HG03103 (cell line): ENCODE data around the gene BRCA2.

Experiments
- ATAC-seq: cut with Tn5 transposase; IDR thresholded peaks from one replicate; pipeline ENCODE4 v1.9.1; 2021; ENCODE audit warnings: low read depth; ENCODE audit not compliant: unreplicated experiment

Gene BRCA2, protein sequence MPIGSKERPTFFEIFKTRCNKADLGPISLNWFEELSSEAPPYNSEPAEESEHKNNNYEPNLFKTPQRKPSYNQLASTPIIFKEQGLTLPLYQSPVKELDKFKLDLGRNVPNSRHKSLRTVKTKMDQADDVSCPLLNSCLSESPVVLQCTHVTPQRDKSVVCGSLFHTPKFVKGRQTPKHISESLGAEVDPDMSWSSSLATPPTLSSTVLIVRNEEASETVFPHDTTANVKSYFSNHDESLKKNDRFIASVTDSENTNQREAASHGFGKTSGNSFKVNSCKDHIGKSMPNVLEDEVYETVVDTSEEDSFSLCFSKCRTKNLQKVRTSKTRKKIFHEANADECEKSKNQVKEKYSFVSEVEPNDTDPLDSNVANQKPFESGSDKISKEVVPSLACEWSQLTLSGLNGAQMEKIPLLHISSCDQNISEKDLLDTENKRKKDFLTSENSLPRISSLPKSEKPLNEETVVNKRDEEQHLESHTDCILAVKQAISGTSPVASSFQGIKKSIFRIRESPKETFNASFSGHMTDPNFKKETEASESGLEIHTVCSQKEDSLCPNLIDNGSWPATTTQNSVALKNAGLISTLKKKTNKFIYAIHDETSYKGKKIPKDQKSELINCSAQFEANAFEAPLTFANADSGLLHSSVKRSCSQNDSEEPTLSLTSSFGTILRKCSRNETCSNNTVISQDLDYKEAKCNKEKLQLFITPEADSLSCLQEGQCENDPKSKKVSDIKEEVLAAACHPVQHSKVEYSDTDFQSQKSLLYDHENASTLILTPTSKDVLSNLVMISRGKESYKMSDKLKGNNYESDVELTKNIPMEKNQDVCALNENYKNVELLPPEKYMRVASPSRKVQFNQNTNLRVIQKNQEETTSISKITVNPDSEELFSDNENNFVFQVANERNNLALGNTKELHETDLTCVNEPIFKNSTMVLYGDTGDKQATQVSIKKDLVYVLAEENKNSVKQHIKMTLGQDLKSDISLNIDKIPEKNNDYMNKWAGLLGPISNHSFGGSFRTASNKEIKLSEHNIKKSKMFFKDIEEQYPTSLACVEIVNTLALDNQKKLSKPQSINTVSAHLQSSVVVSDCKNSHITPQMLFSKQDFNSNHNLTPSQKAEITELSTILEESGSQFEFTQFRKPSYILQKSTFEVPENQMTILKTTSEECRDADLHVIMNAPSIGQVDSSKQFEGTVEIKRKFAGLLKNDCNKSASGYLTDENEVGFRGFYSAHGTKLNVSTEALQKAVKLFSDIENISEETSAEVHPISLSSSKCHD (N-terminal part only)

DNA sequence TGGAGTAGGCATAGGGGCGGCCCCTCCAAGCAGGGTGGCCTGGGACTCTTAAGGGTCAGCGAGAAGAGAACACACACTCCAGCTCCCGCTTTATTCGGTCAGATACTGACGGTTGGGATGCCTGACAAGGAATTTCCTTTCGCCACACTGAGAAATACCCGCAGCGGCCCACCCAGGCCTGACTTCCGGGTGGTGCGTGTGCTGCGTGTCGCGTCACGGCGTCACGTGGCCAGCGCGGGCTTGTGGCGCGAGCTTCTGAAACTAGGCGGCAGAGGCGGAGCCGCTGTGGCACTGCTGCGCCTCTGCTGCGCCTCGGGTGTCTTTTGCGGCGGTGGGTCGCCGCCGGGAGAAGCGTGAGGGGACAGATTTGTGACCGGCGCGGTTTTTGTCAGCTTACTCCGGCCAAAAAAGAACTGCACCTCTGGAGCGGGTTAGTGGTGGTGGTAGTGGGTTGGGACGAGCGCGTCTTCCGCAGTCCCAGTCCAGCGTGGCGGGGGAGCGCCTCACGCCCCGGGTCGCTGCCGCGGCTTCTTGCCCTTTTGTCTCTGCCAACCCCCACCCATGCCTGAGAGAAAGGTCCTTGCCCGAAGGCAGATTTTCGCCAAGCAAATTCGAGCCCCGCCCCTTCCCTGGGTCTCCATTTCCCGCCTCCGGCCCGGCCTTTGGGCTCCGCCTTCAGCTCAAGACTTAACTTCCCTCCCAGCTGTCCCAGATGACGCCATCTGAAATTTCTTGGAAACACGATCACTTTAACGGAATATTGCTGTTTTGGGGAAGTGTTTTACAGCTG, at the start of gene BRCA2, which contains the start of gene ZAR1L:
Gene BRCA2 (plus strand): TSS at position 271 of the 790 bp plus-strand sequence. CDS start 953 bp downstream, outside the sequence.
Gene ZAR1L (minus strand): TSS at position 126 of the 790 bp plus-strand sequence. CDS start 3,438 bp downstream, outside the sequence.
- peak; percentile 89 for ATAC-seq

DNA sequence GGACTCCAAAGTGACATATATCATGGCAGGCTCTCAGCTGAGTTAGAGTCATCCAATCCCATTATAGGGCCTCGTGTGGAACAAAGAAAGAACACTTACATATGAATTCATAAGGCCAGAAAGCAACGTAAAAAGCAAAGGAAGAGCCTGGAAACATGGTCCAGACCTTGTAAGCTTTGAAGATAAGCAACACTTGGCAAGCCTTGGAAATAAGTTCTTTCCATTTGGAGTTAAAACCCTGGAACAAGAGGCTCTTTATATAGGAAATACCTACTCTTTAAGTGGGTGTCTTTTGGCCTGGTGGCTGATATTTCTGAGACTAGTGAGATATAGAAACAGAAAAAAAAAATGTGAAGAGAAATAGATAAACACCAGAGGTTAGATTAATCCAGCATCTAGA, 49.6 kb upstream of the BRCA2 start:
- no peak for ATAC-seq

DNA sequence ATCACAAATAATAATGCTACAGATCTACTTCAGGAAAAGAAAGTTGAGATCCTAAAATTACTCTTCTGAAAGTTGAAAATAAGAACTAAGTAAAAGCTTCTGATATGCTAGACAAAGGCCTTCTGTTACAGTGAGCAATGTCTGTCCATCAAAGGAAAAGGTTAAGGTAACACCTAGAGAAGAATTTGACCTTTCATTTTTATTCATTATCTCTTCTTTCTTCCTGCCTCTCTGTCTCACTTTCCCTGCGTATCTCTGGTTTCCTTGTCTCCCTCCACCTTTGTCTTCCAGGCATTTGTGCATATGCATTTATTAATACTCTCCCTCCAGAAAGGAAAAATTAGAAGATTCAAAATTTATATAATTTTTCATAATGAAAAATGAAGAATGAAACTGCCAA, 49.2 kb upstream of the BRCA2 start:
- no peak for ATAC-seq

DNA sequence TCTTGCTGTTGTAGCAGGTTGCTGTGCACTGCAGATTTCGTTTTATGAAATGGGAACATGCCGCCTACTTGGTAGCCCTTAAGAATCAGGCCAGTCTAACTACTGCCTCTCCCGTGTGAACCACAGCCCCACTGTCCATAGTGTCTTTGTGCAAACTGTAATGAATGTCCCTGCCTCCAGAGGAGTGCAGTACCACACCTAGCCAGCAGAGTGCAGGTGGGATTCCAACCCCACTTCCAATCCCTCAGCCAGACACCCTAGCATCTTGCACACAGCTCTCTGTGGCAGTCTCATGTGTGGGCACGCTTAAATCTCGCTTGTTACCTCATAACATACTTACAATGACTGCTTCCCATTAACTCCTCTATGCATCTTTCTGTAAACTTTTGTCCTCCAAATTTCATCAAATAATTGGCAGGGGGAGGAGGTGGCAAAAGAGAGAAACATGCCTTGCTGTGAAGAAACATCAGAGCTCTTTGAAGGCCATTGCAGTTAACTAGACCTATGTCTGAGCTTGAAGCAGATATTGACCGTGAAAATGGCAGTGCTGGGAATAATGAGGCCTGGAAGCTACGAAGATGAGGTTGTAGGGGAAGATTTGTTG, 47.4 kb upstream of the BRCA2 start:
- peak; percentile 97 for ATAC-seq

DNA sequence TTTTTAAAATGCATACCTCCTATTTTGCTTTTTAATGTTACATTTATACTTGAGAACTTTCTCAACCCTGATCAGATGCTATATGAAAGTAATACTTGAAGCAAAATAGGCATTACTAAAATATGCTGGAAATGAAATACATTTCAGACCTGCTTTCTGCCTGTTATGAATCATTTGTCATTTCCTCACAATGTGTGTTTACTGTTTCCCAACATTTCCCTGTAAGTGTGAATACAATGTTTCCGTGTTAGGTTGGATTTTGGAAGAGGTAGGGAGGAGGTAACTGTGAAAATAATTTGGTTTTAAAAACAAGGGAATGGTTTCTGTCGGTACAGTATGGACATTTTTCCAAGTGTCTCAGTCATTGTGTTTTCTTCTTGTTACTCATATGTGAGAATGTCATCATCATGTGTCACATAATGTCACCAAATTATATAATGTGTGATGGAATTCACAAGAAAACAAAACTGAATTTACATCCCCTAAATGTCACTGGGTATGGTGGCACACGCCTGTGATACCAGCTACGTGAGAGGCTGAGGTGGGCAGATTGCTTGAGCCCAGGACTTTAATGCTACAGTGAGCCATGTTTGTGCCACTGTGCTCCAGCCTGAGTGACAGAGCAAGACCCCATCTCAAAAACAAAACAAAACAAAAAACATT, 43.2 kb upstream of the BRCA2 start:
- ATAC-seq, result no peak

DNA sequence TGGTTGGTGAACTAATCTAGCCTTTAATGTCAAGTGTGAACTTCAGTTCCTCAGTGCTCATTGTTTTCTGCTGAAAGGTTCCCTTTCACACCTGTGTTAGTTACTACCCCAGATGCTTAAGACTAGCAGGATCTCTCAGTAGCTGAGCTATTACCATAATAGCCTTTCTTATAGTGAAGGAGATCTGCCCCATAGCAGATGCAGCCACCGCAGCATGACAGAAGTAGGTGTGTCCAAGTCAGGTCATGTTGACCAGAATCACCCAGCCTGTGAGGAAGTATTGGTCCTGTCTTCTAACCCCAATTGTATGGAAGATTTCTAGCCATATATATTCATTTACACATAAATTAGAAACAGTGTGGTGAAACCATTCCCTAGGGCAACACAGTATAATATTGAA, 37.5 kb upstream of the BRCA2 start:
- ATAC-seq, result no peak

DNA sequence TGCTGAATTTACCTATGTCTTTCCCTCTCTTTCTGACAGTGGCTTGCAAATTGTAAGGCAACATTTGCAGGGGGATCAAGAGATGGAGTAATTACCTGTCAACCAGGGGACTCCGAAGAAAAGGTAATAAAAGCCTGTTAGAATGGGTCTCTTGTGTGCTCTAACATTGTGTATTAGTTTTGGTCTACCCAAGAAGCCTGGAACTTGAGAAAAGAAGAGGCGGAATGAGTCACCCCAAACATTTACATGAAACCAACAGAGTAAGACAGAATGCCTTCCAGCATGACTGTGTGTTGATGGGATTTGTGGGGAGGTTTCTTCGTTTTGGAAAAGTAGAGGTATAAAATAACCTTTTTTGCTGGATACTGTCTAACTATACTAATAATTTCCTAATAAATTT, 36.9 kb upstream of the BRCA2 start:
- no peak for ATAC-seq

DNA sequence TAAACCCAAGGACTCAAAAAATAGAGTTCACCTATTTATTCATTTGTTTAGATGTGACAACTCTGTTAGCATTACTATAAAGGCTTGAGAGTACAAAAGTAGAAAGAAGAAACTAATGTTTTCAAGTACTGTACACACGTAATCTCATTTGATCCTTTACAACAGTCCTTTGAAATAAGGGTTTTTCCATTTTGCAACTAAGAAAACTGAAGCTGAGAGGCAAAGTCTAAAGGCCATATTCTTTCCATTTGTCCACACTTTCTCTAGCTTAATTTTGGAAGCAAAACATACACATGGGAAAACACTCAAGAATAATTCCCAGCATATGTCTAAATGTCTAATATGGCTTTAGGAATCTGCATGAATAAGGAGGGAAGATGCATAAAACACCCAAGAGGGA, 34.2 kb upstream of the BRCA2 start:
- ATAC-seq, result no peak

DNA sequence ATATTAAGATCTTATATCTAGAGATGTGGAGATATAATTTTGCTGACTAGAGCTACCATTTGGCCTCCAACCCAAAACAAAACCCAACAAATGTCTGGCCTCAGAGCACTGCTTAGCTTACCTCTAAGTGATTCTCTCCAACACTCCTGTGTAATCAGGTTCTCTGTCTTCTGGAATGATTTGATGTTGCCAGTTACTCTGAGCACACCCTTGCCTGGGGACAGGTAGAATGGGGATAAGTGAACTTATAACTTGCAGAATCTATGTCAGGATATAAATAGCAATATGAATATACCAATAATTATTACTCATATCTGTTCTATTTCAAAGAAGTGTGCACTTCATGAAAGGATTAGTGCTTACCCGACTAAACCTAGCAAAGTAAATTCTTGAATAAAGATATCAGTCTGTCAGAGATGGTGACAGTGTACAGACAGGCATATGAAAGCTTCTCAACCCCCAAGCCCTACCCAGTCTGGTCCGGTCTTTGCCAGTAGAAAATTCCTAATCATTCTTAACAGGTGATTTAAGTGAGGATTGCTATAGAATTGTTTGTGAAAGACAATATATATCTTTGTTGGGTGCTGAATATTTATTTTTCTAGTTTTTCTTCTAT, 33.1 kb upstream of the BRCA2 start:
- ATAC-seq, result no peak

DNA sequence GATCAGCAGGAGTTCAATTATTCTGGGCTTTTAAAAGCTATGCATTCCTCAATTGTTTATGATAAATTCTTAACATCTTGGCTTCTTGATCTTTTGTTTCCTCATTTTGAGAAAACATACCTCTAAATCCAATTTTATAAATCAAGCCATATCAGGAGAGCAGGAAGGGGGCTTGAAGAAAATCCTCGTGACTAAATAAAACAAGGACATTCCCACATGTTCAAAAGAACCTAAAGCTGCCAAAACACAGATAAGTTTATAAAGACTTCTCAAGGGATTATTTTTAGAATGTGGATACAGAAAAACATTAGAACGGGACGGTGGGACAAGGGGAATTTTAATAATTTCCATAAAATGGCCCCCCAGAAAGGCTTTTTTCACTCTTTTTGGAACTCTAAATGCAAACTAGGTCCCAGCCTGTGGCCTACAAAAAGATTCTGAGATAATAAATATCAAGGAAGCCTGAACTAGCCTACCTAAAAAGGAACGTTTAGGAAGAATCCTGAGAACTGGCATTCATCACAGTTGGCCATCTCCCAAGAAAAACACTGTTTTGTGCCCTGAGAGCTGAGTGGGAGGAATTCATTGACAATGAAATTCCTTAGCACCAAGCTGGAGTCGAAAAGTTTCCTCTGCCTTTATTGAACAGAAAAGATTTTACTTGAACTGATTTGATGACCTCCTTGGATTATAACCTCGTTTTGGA, 30.2 kb upstream of the BRCA2 start:
- no peak for ATAC-seq

DNA sequence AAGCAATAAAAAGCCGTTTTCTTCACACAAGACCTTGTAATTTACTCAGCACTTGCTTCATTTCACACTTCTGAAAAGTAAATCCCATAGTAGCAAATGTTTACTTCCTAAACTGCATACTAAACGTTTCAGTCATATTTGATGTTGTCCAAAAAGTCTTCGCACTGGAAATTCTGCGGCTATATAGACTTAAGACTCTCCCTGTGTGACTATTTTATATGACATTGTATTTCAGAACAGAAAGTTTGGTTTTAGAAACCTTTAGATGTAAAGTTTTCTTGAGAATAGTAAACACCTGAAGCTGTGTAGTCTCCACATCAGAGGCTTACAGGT, 29.7 kb upstream of the BRCA2 start:
- no peak for ATAC-seq

DNA sequence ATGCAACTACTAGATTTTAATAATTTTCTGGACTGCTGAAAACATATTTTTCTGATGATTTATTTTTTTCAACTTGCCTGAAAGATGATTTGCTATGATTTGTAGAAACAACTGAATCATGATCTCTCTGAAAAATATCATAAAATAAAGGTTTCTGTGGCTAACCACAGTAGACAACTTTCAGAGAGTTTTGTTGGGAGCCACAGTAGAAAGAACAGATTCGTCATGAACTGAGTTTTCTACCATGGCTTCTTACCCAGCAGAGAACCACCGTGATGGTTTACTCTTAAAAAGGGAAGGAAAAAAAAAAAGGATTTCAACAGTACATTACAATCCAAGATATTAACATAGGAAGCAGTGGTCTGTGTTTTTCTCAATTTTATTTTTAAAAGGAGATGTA, 18.1 kb upstream of the BRCA2 start:
- ATAC-seq, result no peak

DNA sequence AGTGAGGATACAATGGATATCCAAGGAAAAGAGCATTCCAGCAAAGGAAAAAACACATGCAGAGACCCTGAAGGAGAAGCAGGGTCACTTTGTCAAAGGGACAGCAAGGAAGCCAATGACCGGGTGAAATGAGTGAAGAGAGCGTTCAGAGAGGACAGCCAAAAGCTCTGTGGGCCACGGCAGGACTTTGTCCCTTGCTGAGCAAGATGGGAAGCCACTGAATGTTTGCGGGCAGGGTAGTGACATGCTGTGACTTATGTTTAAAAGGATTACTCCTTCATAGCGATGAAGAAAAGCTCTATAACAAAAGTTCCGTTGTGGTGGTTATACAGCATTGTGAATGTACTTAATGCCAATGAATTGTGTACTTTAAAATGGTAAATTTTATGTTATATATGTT, 16.6 kb upstream of the BRCA2 start:
- no peak for ATAC-seq

DNA sequence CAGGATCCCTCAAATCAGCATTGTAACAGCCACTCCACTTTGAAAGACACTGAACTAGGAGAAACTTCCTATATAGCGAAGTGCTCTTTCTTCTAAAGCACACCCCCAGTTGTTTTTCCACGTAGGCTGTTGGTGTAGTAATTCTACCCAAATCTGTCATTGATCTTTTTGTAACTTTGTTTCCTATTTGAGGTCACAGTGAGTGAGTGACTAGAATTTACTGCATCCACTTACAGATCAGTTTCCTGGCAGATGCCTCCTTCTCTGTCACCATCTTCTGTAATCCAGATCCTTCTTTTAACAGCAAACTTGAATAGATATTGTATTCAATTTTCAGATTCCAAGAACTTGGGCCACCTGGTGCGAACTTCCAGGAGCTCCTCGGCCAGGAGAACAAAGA, 15.4 kb upstream of the BRCA2 start:
- ATAC-seq, result no peak

DNA sequence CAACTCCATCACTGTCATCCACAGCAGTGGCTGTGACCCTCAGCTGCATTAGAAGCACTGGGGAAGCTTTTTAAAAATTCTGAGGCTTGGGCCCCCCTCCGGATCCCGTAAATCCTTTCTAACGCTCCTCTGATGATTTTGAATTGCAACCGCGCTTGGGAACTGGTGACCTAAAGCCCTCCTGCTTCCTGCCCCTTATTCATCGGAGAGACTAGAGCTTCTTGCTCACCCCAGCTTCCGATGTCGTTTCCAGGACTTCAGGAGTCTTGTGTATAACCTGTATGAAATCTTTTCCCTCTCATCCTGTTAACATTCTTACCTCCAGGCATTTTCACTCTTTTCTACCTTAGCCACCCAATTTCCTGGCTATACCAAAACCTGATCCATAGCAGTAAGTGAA, 14.9 kb upstream of the BRCA2 start:
- no peak for ATAC-seq

DNA sequence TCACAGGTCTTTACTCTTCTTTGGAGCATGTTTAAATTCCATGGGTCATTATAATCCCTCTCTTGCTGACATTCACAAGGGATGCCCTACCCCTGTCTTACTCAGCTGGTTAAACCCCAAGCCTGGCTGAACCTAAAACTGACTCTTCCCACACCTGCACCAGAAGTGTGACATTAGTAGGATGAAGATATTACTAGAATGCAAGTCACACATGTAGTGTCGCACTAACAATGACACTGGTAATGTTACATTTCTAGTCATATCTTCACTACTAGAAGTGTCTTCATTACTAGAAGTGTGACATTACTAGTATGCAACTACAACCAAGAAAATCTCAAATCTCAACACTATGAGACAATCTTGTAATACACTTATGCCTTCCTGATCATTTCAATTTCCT, 14.4 kb upstream of the BRCA2 start:
- ATAC-seq, result no peak

DNA sequence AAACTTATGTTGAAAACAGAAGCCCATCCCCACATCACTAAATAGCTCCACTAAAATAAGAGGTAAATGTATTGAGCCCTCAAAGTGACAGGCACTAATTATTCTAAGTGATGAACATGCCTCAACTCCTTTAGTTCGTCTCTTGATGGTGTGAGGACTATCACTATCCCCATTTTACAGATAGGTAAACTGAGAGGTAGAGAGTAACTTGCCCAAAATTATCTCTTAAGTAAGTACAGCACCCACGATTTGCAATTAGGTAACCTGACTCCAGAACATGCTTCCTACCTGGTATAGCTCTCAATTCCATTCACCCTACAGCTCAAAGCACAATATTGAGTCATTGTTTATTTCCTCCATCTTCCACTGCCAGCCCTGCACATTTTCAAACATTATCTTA, 12.8 kb upstream of the BRCA2 start:
- no peak for ATAC-seq

DNA sequence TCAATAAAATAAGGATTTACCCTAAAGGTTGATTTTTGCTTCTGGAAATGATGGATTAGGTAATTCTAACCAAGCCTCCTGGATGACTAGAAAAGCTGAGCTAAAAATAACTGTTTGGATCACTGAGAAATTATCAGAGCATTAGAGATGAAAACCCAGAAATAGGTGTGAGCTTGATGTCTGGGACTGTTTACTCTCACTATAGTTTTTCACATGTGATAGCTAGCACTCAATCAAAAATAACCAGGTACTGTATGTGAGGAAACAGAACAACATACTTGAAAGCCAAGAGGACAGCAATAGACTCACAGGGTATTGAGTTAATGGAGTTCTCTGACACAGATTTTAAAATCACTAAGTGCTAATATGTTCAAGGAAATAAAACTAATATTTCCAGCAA, 9.7 kb upstream of the BRCA2 start:
- ATAC-seq, result no peak
